HG03135 (cell line): Measurements from ENCODE around the gene GPATCH2.
"Not testable (repeated sequence)": the region's sequence is repeated elsewhere in the genome, so short reads cannot be mapped to it uniquely, and the experiment has no call there.

Source experiments
- ATAC-seq: cut with Tn5 transposase; IDR thresholded peaks from one replicate; pipeline ENCODE4 v1.9.1; 2021; ENCODE audit warnings: mild to moderate bottlenecking, moderate library complexity; ENCODE audit not compliant: unreplicated experiment

Gene GPATCH2

GRCh38 chr1:217453816-217454215 is 177.1 kb downstream of the GPATCH2 start:
- ATAC-seq, result no peak

GRCh38 chr1:217449370-217449769 is 181.5 kb downstream of the GPATCH2 start:
- no peak for ATAC-seq

- ATAC-seq, result no peak
Measured at GRCh38 chr1:217443845-217444244, 187.0 kb downstream of the GPATCH2 start.

- ATAC-seq, result no peak
Measured at GRCh38 chr1:217437376-217437775, 193.5 kb downstream of the GPATCH2 start.

GRCh38 chr1:217435204-217435603 is 195.7 kb downstream of the GPATCH2 start:
- ATAC-seq, result no peak

GRCh38 chr1:217433664-217434063 is 197.2 kb downstream of the GPATCH2 start:
- no peak for ATAC-seq

- no peak for ATAC-seq
Measured at GRCh38 chr1:217432339-217432738, 198.6 kb downstream of the GPATCH2 start.

GRCh38 chr1:217431395-217431794 is 199.5 kb downstream of the GPATCH2 start:
- ATAC-seq, result no peak

- ATAC-seq, result no peak
Measured at GRCh38 chr1:217425422-217425821, 205.5 kb downstream of the GPATCH2 start.

- no peak for ATAC-seq
Measured at GRCh38 chr1:217419194-217419551, 211.7 kb downstream of the GPATCH2 start.

GRCh38 chr1:217418269-217419193 is 212.4 kb downstream of the GPATCH2 start:
- no peak for ATAC-seq

- ATAC-seq, result no peak
Measured at GRCh38 chr1:217417363-217417762, 213.5 kb downstream of the GPATCH2 start.

- no peak for ATAC-seq
Measured at GRCh38 chr1:217407534-217408001, 223.3 kb downstream of the GPATCH2 start.

GRCh38 chr1:217403026-217403720 is 227.7 kb downstream of the GPATCH2 start:
- no peak for ATAC-seq

- ATAC-seq, result no peak
Measured at GRCh38 chr1:217402301-217402700, 228.6 kb downstream of the GPATCH2 start.

- no peak for ATAC-seq
Measured at GRCh38 chr1:217393896-217394295, 237.0 kb downstream of the GPATCH2 start.

GRCh38 chr1:217392441-217392840 is 238.4 kb downstream of the GPATCH2 start:
- no peak for ATAC-seq

- no peak for ATAC-seq
Measured at GRCh38 chr1:217389895-217390294, 241.0 kb downstream of the GPATCH2 start.

- ATAC-seq, result no peak
Measured at GRCh38 chr1:217388522-217389065, 242.3 kb downstream of the GPATCH2 start.

GRCh38 chr1:217381773-217382172 is 249.1 kb downstream of the GPATCH2 start:
- not testable (repeated sequence) for ATAC-seq

- ATAC-seq, result not testable (repeated sequence)
Measured at GRCh38 chr1:217379804-217380203, 251.1 kb downstream of the GPATCH2 start.

- ATAC-seq, result no peak
Measured at GRCh38 chr1:217379336-217379735, 251.6 kb downstream of the GPATCH2 start.
